Measurements from ENCODE around the gene HLA-A.
"Not testable (repeated sequence)": the region's sequence is repeated elsewhere in the genome, so short reads cannot be mapped to it uniquely, and the experiment has no call there.

Gene HLA-A

DNA sequence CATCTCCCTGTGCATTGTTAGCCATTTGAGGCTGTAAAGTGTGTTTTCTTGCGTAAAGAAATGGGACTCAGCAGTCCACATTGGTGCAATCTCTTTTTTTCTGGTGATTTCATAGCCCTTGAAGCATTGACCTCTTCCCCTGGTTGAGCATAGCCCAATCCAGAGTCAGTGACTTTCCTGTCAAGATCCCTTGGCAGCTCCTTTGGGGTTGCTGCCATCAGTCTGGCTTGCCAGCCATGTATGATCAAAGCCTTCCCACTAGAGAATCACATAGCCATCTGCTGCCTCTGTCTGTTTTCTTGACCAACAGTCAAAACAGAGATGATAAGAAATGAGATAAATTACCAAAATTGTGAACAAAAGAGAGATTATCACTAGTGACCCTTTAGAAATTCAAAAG, 19.6 kb downstream of the HLA-A start:
- DNase-seq (ENCODE audit: low read depth), result no peak

DNA sequence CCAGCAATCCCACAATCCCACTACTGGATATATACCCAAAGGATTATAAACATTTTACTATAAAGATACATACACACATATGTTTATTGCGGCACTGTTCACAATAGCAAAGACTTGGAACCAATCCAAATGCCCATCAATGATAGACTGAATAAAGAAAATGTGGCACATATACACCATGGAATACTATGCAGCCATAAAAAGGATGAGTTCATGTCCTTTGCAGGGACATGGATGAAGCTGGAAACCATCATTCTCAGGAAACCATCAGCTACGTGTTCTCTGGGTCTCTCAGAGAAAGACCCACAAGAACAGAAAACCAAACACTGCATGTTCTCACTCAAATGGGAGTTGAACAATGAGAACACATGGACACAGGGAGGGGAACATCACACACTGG, 21.4 kb downstream of the HLA-A start:
- DNase-seq (ENCODE audit: low read depth), result not testable (repeated sequence)

DNA sequence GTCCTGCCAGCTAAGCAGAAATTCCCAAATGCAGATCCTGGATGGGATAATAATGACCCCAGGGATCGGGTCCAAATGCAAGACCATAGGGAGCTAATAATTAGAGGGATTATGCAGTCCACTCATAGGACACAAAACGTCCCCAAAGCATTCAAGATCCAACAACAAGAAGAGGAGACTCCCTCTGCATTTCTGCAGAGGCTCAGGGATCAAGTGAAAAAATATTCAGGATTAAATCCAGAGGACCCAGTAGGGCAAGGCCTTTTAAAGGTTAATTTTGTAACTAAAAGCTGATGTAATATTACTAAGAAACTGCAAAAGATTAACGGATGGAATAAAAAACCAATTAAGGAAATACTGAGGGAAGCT, 22.2 kb downstream of the HLA-A start:
- no peak for DNase-seq (ENCODE audit: low read depth)

GRCh38 chr6:29964887-29965562, 22.7 kb downstream of the HLA-A start:
- peak; percentile 28 for DNase-seq (ENCODE audit: low read depth)

- DNase-seq (ENCODE audit: low read depth), result no peak
Measured at GRCh38 chr6:29965563-29965872, 23.2 kb downstream of the HLA-A start.

DNA sequence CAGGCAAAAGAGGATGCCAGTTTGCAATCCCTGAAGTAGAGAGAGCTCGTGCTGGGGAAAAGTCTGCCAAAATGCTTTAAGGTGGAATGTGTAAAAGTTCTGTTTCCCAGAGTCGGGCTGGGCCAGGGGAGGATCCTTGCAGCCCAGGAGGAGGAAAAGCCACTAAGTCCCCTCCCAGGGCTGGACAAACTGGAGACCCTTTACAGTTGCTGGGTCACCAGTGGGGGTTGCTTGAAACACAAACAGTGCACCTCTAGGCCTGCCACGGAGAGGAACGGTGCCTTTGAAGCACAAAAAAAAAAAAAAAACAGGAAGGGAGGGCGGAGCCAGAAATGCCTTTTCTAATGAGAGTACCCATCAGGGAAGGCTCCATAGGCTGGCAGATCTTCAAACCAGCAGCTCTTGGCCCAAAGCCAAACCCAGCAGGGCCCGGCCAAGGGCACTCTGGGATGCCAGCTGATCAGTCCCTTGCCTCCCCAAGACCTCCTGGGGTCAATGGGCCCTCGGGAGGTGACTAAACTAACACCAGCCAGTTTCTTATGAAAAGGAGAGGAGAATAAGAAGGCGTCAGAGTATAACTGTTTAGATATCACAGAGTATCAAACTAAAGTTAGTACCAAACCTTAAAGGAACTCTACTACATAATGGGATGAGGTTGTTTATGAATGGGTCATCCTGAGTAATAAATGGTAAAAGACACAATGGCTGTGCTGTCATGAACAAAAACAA, 23.7 kb downstream of the HLA-A start:
- no peak for DNase-seq (ENCODE audit: low read depth)

GRCh38 chr6:29967379-29968010, 25.2 kb downstream of the HLA-A start:
- DNase-seq (ENCODE audit: low read depth), result no peak

GRCh38 chr6:29968130-29968529, 25.8 kb downstream of the HLA-A start:
- no peak for DNase-seq (ENCODE audit: low read depth)

DNA sequence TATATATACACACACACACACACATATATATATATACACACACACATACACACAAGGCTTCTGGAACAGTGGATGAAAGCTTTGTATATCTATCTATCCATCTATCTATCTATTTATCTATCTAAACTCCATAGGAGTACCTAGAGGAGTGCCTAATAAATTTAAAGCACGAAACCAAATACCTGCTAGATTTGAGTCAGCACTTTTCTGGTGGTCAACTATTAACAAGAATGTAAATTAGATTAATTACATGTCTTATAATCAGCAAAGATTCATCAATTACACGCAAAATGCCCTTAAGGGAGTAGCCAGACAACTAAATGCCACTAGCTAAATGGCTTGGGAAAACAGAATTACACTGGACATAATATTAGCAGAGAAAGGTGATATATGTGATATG, 26.6 kb downstream of the HLA-A start:
- no peak for DNase-seq (ENCODE audit: low read depth)

GRCh38 chr6:29970711-29971110, 28.4 kb downstream of the HLA-A start:
- DNase-seq (ENCODE audit: low read depth), result no peak

DNA sequence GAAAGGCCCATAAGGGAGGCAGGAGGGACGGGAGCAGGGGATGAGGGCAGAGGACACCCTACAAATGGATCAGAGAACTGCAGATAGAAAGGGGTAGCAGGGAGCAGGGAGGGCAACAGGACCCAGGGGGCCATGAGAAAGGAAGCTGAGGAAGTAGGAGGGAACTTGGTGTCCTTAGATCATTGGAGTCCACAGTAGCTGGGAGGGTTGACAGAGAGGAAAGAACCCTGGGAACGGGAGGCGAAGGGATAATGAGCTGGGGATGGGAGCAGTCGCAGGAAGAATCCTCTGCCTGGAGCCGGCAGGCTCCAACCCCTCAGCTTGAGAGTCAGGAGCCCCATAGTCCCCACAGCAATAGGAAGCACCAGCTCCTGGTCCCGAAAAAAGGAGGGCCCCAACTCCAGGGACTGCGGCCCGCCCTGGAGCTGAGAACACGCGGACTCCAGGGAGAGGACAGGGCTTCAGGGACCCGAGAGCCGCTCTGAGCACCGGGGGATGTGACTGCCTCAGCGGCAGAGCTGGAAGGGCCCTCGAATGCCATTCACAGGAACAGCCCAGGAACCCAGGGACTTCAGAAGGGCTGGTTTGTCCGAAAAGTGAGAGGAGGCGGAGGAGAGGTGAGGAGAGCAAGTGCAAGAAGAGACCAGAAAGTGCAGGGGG, 32.7 kb downstream of the HLA-A start:
- no peak for DNase-seq (ENCODE audit: low read depth)

DNA sequence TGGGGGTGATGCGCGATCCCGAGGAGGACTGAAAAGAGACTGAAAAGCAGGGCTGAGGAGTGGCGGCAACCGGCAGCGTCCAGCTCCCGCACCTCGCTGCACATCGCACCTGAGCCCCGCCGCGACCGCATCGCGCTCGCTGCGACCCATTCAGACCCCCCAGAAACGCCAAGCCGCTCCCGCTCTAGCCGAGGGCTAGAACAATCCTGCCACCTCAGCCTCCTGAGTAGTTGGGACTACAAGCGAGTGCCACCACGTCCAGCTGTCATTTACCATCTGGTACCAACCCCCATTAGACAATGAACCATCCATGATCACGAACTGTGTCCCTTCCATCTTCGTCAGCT, 33.2 kb downstream of the HLA-A start:
- DNase-seq (ENCODE audit: low read depth), result no peak

DNA sequence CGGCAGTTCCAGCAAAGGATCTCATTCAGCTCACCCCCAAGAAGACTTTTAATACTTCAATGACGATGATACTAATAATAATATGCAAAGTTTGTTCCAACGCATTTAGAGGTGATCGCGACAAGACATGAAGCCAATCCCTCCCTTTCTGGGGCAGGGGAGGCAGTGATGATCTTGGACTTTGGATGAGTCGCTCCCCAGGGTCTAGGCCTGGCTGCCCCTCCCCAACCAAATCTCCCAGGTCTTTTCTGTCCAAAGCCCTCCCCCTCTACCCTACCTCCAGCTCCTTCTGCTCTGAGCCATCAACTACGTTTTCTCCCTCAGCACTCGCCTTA, 33.9 kb downstream of the HLA-A start:
- DNase-seq (ENCODE audit: low read depth), result no peak

DNA sequence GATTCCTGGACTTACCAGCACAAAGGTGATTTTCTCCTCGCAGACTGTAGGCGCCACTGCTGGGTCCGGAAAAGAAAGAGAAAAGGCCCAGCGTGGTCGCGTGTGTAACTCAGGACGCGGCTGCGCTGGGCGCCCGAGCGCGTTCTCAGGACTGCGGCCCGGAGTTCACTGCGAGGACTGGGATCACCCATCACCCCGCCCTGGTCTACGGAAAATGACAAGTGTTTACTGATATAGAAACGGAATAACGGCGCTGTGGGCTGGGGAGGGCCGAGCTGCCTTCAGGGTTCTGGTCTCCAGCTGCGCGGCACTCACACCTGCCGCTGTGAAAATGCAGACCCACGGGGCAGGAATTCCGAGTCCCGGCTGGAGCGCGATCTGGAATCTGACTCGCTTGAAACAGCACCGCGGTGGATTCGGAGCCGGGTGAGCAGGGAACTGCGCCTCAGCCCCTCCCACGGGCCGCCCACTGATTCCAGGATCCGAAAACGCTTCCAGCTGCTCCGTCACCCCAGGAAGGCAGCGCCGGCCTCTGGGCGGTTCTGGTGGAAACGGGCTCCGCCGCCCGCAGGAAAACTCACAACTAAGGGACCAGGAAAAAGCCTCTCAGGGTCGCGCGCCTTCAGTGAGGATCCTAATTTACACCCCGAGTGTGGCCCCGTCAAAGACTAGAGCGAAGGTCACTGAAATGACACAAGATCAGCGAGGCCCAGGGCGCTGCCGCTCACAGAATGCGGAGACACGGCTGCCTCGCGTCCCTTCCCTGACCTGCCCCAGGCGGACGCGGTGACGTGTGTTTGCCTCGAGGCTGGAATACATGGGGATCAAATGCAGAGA, 34.5 kb downstream of the HLA-A start:
- peak; percentile 5 for DNase-seq (ENCODE audit: low read depth)

DNA sequence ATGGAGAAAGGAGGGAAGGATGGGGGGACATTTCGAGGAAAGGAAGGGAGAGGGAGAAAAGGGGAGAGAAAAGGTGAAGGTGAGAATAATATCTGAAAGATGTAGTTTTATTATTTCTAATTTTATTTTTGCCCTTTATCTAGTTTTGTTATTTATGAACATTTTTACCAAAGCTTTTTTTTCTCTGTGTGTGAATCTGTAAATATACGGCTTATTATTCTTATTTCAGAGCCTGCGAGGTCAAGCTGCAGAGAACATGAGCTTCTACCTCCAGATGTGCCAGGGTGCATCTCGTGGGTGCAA, 35.0 kb downstream of the HLA-A start:
- no peak for DNase-seq (ENCODE audit: low read depth)

GRCh38 chr6:29980013-29980412, 37.7 kb downstream of the HLA-A start:
- not testable (repeated sequence) for DNase-seq (ENCODE audit: low read depth)

GRCh38 chr6:29980511-29980910, 38.2 kb downstream of the HLA-A start:
- DNase-seq (ENCODE audit: low read depth), result no peak

- DNase-seq (ENCODE audit: low read depth), result no peak
Measured at GRCh38 chr6:29981211-29981812, 39.0 kb downstream of the HLA-A start.

DNA sequence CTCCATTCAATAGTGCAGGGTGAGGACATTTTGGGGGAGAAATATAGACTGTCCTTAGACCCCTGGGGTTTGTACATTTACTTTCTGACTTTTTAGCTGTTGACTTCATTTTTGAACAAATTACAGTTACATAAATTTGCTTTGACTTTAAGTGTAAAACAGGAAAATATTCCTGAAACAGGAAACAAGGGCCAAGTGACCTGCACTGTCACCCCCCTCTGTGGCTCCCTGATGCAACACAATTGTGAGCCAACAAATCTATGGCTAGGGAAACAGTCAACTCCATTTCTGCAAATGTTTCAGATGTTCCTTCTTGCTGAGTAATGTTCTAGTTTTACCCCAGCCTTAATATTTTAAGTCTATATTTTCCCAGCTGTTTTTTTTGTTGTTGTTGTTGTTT, 39.8 kb downstream of the HLA-A start:
- no peak for DNase-seq (ENCODE audit: low read depth)

DNA sequence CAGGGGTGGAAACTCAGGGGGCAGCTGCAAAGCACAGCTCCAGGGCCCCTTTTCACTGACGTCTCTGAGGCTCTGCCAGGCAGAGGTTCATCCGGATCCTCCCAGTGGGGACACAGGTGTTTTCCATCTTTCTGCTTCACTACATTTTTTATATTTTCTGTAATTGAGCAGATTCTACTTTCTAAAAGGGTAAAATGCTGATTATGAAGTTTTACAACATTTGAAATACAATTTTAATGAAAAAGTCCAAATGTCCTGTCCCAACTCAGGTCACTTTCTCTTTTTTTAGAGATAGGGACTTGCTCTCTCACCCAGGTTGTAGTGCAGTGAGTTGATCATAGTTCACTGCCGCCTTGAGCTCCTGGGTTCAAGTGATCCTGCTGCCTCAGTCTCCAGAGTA, 41.9 kb downstream of the HLA-A start:
- no peak for DNase-seq (ENCODE audit: low read depth)

GRCh38 chr6:29984992-29985391, 42.7 kb downstream of the HLA-A start:
- DNase-seq (ENCODE audit: low read depth), result no peak

- no peak for DNase-seq (ENCODE audit: low read depth)
Measured at GRCh38 chr6:29986179-29986781, 43.9 kb downstream of the HLA-A start.
